HUES64 (cell line): ENCODE results near the gene PLEKHG5.

Source experiments
- H3K27ac ChIP-seq: 2 replicates; pipeline ENCODE4 v1.7.0; 2013; ENCODE audit warnings: low read depth, low read length, inconsistent platforms
- H3K27me3 ChIP-seq: 2 replicates; pipeline ENCODE4 v1.6.1; 2013; ENCODE audit warnings: mild to moderate bottlenecking, low read length; ENCODE audit not compliant: insufficient read depth
- H3K36me3 ChIP-seq: 2 replicates; pipeline ENCODE4 v1.6.1; 2013; ENCODE audit warnings: mild to moderate bottlenecking, low read length; ENCODE audit not compliant: insufficient read depth
- H3K4me1 ChIP-seq: 2 replicates; pipeline ENCODE4 v1.6.1; 2013; ENCODE audit warnings: mild to moderate bottlenecking, low read length, moderate library complexity; ENCODE audit not compliant: insufficient read depth
- H3K4me3 ChIP-seq: 2 replicates; pipeline ENCODE4 v1.5.1; 2013; ENCODE audit warnings: mild to moderate bottlenecking, low read length, moderate library complexity
- H3K9ac ChIP-seq: 2 replicates; pipeline ENCODE4 v1.6.1; 2013; ENCODE audit warnings: mild to moderate bottlenecking, low read depth, low read length
- H3K9me3 ChIP-seq: 2 replicates; pipeline ENCODE4 v1.6.1; 2013; ENCODE audit warnings: low read depth, low read length; ENCODE audit not compliant: insufficient read depth
- WGBS: fragments of 150-250, 120-280 bp; methylation state at CpG from one replicate; pipeline ENCODE4 v1.1.7; 2013; ENCODE audit warnings: missing lambda C conversion rate; 5-methylcytosine and 5-hydroxymethylcytosine counted together

The PLEKHG5 gene

GRCh38 chr1:6419397-6419803, 72.1 kb downstream of the PLEKHG5 start:
- H3K27me3 ChIP-seq, result peaks cover 100% of the 10 kb centered on the region
- H3K27ac ChIP-seq, result no peak overlapping the region
- no peaks in the 10 kb centered on the region for H3K9me3 ChIP-seq
- H3K9ac ChIP-seq, result no peak overlapping the region
- H3K4me3 ChIP-seq, result peak overlapping the region; percentile 47
- no peaks in the 10 kb centered on the region for H3K36me3 ChIP-seq
- 3% methylated on average over 48 of the region's 48 CpGs for WGBS
- H3K4me1 ChIP-seq, result peaks cover 14% of the 10 kb centered on the region; the same call in 1 of the 2 replicates

DNA sequence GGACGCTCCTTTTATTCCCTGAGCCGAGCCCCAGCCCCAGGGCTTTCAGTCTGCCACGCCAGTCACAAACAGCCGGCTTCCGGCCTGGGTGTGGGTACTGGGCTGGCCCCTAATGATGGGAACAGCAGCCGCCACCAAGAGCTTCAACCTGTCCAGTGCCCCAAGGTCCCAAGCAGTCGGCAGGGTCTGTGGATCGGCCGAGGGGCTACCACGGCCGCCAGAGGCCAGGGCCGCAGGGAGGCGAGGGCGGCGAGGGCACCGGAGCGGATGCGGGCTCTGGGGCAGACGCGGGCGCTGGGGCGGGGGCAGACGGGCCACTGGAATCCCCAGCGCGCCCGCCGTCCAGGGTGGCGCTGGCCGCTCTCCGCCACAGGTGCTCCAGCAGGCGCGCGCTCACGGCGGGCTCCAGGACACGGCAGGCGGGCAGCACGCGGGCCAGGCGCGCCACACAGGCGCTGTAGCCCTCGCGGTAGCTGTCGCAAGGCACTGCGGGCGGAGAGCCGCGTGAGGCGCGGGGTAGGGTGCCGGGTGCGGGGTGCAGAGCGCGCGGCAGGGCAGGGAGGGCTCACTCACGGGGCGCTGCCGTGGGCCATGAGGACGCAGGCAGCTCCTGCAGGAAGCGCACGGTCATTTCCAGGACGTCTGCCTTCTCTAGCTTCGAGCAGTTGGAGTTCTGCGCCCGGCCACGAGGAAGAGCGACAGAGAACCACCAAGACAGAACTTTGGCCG, 72.6 kb downstream of the PLEKHG5 start:
- peaks cover 97% of the 10 kb centered on the region for H3K27me3 ChIP-seq
- H3K27ac ChIP-seq, result no peak overlapping the region
- H3K36me3 ChIP-seq, result no peaks in the 10 kb centered on the region
- no peak overlapping the region; the same call in 1 of the 2 replicates for H3K9ac ChIP-seq
- H3K4me3 ChIP-seq, result peak overlapping the region; percentile 36
- 11% methylated on average over 69 of the region's 69 CpGs for WGBS
- H3K4me1 ChIP-seq, result peaks cover 14% of the 10 kb centered on the region; the same call in 1 of the 2 replicates
- H3K9me3 ChIP-seq, result no peaks in the 10 kb centered on the region

DNA sequence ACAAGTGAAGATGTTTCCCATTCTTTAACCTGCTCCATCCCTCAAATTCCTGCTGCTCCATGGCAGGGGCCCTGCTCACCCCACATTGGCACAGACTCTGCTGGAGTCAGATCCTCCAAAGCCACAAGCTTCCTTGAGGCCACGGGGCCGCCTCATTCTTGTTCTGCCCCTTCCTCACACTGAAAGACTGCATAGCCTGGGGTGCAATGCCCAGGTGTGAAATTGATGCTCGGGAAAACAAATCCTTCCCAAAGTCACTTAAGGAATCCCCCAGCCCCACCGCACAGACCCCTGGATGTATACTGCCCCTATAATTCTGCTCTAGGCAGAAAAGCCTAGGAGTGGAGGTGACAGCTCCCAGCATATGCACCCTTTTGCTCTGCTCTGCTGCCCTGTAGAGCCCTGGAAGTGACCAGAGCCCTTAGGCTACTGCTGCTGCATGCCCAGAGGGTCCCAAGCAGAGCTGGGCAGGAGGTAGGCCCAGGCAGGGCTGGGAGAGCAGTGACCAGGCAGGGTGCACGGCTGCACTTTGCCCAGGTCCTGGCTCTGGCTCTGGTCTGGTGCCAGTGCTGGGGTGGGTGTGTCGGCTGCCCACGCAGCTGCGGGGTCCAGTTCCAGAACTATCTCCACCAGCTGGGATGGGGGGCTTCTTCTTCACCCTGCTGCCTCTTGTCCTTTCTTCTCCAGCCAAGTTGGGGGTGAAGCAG, 73.4 kb downstream of the PLEKHG5 start:
- Histone ChIP-seq H3K9ac (no peak overlapping the region), H3K9me3 (no peaks in the 10 kb centered on the region), H3K4me3 (no peak overlapping the region), H3K27me3 (peaks cover 97% of the 10 kb centered on the region), H3K4me1 (peaks cover 14% of the 10 kb centered on the region; the same call in 1 of the 2 replicates), H3K36me3 (no peaks in the 10 kb centered on the region), H3K27ac (no peak overlapping the region)
- WGBS, result 82% methylated on average over 8 of the region's 8 CpGs
